Loucy (cell line): ENCODE measurements around the gene FIS1.

Experiments used
- H2AFZ ChIP-seq: fragments of 200-600 bp; sonication (generic); 2 replicates; pipeline ENCODE4 v1.6.0; 2016; ENCODE audit warnings: antibody characterized with exemption, mild to moderate bottlenecking, low read length, moderate library complexity
- H3F3A ChIP-seq: fragments of 200-600 bp; 2 replicates; pipeline ENCODE4 v1.6.0; 2016; ENCODE audit warnings: antibody characterized with exemption, low read depth, mild to moderate bottlenecking
- H3K27me3 ChIP-seq: fragments of 200-600 bp; sonication (generic); 2 replicates; pipeline ENCODE4 v1.6.1; 2014; ENCODE audit warnings: low read length, mild to moderate bottlenecking; ENCODE audit not compliant: insufficient read depth, poor library complexity, severe bottlenecking
- H3K36me3 ChIP-seq: fragments of 200-600 bp; sonication (generic); 2 replicates; pipeline ENCODE4 v1.6.1; 2016; ENCODE audit warnings: low read length; ENCODE audit not compliant: insufficient read depth
- H3K4me1 ChIP-seq: fragments of 200-600 bp; sonication (generic); 2 replicates; pipeline ENCODE4 v1.5.1; 2014; ENCODE audit warnings: low read length, mild to moderate bottlenecking; ENCODE audit not compliant: insufficient read depth, poor library complexity, severe bottlenecking
- H3K4me2 ChIP-seq: fragments of 200-600 bp; sonication (generic); 2 replicates; pipeline ENCODE4 v1.6.0; 2014; ENCODE audit warnings: antibody characterized with exemption, low read length, low read depth, mild to moderate bottlenecking; ENCODE audit not compliant: poor library complexity, severe bottlenecking
- H3K4me3 ChIP-seq: fragments of 200-600 bp; sonication (generic); 2 replicates; pipeline ENCODE4 v1.5.1; 2014; ENCODE audit warnings: low read length, mild to moderate bottlenecking, mixed read lengths; ENCODE audit not compliant: poor library complexity, severe bottlenecking
- H3K79me2 ChIP-seq: fragments of 200-600 bp; sonication (generic); 2 replicates; pipeline ENCODE4 v1.6.1; 2014; ENCODE audit warnings: low read length; ENCODE audit not compliant: insufficient read depth
- H3K9ac ChIP-seq: fragments of 200-600 bp; sonication (generic); 2 replicates; pipeline ENCODE4 v1.6.0; 2014; ENCODE audit warnings: mild to moderate bottlenecking, low read depth, low read length, moderate library complexity; ENCODE audit not compliant: poor library complexity, severe bottlenecking
- H3K9me2 ChIP-seq: fragments of 200-600 bp; sonication (generic); replicated peaks from 2 replicates; pipeline ENCODE4 v1.6.1; 2016; ENCODE audit warnings: low read depth, low read length, mixed read lengths
- H3K9me3 ChIP-seq: fragments of 200-600 bp; sonication (generic); 2 replicates; pipeline ENCODE4 v1.6.1; 2014; ENCODE audit warnings: mild to moderate bottlenecking, antibody characterized with exemption, low read length, low read depth; ENCODE audit not compliant: insufficient read depth
- H4K20me1 ChIP-seq: fragments of 200-600 bp; sonication (generic); 2 replicates; pipeline ENCODE4 v1.6.0; 2014; ENCODE audit warnings: antibody characterized with exemption, low read length, mild to moderate bottlenecking; ENCODE audit not compliant: insufficient read depth, poor library complexity, severe bottlenecking
- EZH2phosphoT487 ChIP-seq: fragments of 200-600 bp; IDR thresholded peaks from 2 replicates; pipeline ENCODE4 v1.6.1; 2018; ENCODE audit warnings: antibody characterized with exemption, mild to moderate bottlenecking, moderate library complexity, borderline replicate concordance
- TF ChIP-seq, protein P1 (sequence below): fragments of 200-600 bp; sonication (generic); conservative IDR thresholded peaks from 2 replicates; pipeline ENCODE4 v1.5.1; 2014; ENCODE audit warnings: mild to moderate bottlenecking, antibody characterized with exemption, low read length

FIS1 gene

DNA sequence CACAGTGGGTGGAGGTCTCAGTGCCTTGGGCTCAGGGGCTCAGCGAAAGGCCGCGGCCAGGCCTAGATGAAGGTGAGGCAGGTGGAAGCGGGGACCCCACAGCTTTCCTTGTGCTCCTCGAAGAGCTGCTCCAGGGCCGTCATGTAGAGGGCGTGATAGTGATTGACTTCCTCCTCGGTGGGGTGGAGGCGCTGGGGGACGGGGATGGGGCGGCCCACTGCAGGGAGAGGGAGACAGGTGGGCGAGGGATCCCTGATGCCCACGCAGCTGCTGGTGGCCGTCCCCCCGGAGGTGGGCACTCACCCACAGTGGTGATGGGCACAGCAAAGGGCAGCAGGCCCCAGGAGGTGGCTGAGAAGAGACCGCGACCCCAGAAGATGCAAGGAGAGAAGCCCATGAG, 49.0 kb downstream of the FIS1 start:
- Histone ChIP-seq H3K4me3 (no peak overlapping the region), H3K36me3 (no peaks in the 10 kb centered on the region), H3K4me2 (no peak overlapping the region), H3K79me2 (no peaks in the 10 kb centered on the region), H3K9me3 (no peaks in the 10 kb centered on the region), H3K4me1 (peaks cover 2% of the 10 kb centered on the region), H3K27me3 (no peaks in the 10 kb centered on the region), H2AFZ (no peak overlapping the region), H3F3A (no peaks in the 10 kb centered on the region), H4K20me1 (no peaks in the 10 kb centered on the region), H3K9me2 (no peaks in the 10 kb centered on the region), H3K9ac (no peak overlapping the region)
- TF ChIP-seq EZH2phosphoT487, result no peak
- TF ChIP-seq, protein P1, sequence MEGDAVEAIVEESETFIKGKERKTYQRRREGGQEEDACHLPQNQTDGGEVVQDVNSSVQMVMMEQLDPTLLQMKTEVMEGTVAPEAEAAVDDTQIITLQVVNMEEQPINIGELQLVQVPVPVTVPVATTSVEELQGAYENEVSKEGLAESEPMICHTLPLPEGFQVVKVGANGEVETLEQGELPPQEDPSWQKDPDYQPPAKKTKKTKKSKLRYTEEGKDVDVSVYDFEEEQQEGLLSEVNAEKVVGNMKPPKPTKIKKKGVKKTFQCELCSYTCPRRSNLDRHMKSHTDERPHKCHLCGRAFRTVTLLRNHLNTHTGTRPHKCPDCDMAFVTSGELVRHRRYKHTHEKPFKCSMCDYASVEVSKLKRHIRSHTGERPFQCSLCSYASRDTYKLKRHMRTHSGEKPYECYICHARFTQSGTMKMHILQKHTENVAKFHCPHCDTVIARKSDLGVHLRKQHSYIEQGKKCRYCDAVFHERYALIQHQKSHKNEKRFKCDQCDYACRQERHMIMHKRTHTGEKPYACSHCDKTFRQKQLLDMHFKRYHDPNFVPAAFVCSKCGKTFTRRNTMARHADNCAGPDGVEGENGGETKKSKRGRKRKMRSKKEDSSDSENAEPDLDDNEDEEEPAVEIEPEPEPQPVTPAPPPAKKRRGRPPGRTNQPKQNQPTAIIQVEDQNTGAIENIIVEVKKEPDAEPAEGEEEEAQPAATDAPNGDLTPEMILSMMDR, result no peak
